ENCODE results near the gene EMILIN2.
A peak's percentile ranks its signal among the peaks of the same experiment; 100 is the strongest.

The EMILIN2 gene

GRCh38 chr18:2897448-2898185 lies 50.8 kb downstream of the EMILIN2 start:
- Histone ChIP-seq H3K27ac (peak overlapping the region; percentile 99), H3K4me3 (ENCODE audit: low read depth, low read length) (no peak overlapping the region), H3K4me2 (ENCODE audit: low read length) (no peak overlapping the region), H3K4me1 (peaks cover 88% of the 10 kb centered on the region), H3K79me2 (peaks cover 36% of the 10 kb centered on the region), H3K9me3 (ENCODE audit: control insufficient read depth, low read length) (no peaks in the 10 kb centered on the region), H3K27me3 (ENCODE audit: control insufficient read depth, insufficient read depth, low read length) (no peaks in the 10 kb centered on the region), H3K36me3 (ENCODE audit: control insufficient read depth, insufficient read depth, low read length) (no peaks in the 10 kb centered on the region), H3K9ac (peak overlapping the region; percentile 32), H2AFZ (no peak overlapping the region)
- TF ChIP-seq CTCF (IDR thresholded peaks at IDR 0.05): no peak

GRCh38 chr18:2898186-2898640 lies 51.4 kb downstream of the EMILIN2 start:
- H3K36me3 ChIP-seq (ENCODE audit: control insufficient read depth, insufficient read depth, low read length): no peaks in the 10 kb centered on the region
- H3K4me1 ChIP-seq: peaks cover 84% of the 10 kb centered on the region
- H2AFZ ChIP-seq: no peak overlapping the region
- H3K9me3 ChIP-seq (ENCODE audit: control insufficient read depth, low read length): no peaks in the 10 kb centered on the region
- peaks cover 34% of the 10 kb centered on the region for H3K79me2 ChIP-seq
- H3K27ac ChIP-seq: peak overlapping the region; percentile 99
- H3K9ac ChIP-seq: peak overlapping the region; percentile 14
- no peak for TF ChIP-seq CTCF (IDR thresholded peaks at IDR 0.05)
- no peak overlapping the region for H3K4me3 ChIP-seq (ENCODE audit: low read depth, low read length)
- no peak overlapping the region for H3K4me2 ChIP-seq (ENCODE audit: low read length)
- no peaks in the 10 kb centered on the region for H3K27me3 ChIP-seq (ENCODE audit: control insufficient read depth, insufficient read depth, low read length)

- H3K27ac ChIP-seq: peak overlapping the region; percentile 99
- no peak for TF ChIP-seq CTCF (IDR thresholded peaks at IDR 0.05)
These were observed 54.0 kb downstream of the EMILIN2 start for GRCh38 chr18:2900684-2901422.

GRCh38 chr18:2901423-2901985 lies 54.7 kb downstream of the EMILIN2 start:
- TF ChIP-seq CTCF (IDR thresholded peaks at IDR 0.05): no peak
- H3K4me3 ChIP-seq (ENCODE audit: low read depth, low read length): peak overlapping the region; percentile 29
- peak overlapping the region; percentile 99 for H3K27ac ChIP-seq

More at GRCh38 chr18:2900684-2901422, 54.0 kb downstream of the EMILIN2 start:
- Histone ChIP-seq H3K4me1 (peaks cover 76% of the 10 kb centered on the region), H3K27me3 (ENCODE audit: control insufficient read depth, insufficient read depth, low read length) (no peaks in the 10 kb centered on the region), H3K4me2 (ENCODE audit: low read length) (peak overlapping the region; percentile 53), H3K9me3 (ENCODE audit: control insufficient read depth, low read length) (no peaks in the 10 kb centered on the region), H2AFZ (no peak overlapping the region), H3K79me2 (peaks cover 33% of the 10 kb centered on the region), H3K9ac (peak overlapping the region; percentile 70), H3K4me3 (ENCODE audit: low read depth, low read length) (peak overlapping the region; percentile 29), H3K36me3 (ENCODE audit: control insufficient read depth, insufficient read depth, low read length) (no peaks in the 10 kb centered on the region)

More at GRCh38 chr18:2901423-2901985, 54.7 kb downstream of the EMILIN2 start:
- Histone ChIP-seq H3K4me1 (peaks cover 76% of the 10 kb centered on the region), H3K4me2 (ENCODE audit: low read length) (peak overlapping the region; percentile 53), H3K9ac (peak overlapping the region; percentile 70), H3K9me3 (ENCODE audit: control insufficient read depth, low read length) (no peaks in the 10 kb centered on the region), H3K79me2 (peaks cover 39% of the 10 kb centered on the region), H3K36me3 (ENCODE audit: control insufficient read depth, insufficient read depth, low read length) (no peaks in the 10 kb centered on the region), H2AFZ (no peak overlapping the region), H3K27me3 (ENCODE audit: control insufficient read depth, insufficient read depth, low read length) (no peaks in the 10 kb centered on the region)

Data from parathyroid adenoma (tissue), 2 donors.